A172 (cell line): ENCODE results near the gene CCL20. TPM values are rescaled to one million over a fixed set of nuclear protein-coding genes. Genes with fewer than 3 reads are reported as not detected.
A peak's percentile ranks its signal among the peaks of the same experiment; 100 is the strongest.

Source experiments
- DNase-seq: peaks from one replicate; pipeline ENCODE4 v3.0.0-alpha.2; 2015; ENCODE audit warnings: low spot score
- total RNA-seq: library from RNA; depleted of rRNA; stranded (reverse); fragments of >200 nt; shearing (Covaris generic); gene quantifications from 2 replicates; pipeline ENCODE4 v1.2.3, GENCODE V29; 2014

The CCL20 gene
- total RNA-seq, 1 experiment from 2014 or later = not detected

DNA sequence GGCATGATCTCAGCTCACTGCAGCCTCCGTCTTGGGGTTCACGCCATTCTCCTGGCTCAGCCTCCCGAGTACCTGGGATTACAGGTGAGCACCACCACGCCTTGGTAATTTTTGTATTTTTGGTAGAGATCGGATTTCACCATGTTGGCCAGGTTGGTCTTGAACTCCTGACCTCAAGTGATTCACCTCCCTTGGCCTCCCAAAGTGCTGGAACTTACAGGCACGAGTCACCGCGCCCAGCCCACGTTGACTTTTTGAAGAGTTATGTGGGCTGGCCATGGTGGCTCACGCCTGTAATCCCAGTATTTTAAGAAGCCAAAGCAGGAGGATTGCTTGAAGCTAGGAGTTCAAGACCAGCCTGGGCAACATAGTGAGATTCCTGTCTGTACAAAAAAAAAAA, 20.8 kb downstream of the CCL20 start:
- peak; percentile 28 for DNase-seq

DNA sequence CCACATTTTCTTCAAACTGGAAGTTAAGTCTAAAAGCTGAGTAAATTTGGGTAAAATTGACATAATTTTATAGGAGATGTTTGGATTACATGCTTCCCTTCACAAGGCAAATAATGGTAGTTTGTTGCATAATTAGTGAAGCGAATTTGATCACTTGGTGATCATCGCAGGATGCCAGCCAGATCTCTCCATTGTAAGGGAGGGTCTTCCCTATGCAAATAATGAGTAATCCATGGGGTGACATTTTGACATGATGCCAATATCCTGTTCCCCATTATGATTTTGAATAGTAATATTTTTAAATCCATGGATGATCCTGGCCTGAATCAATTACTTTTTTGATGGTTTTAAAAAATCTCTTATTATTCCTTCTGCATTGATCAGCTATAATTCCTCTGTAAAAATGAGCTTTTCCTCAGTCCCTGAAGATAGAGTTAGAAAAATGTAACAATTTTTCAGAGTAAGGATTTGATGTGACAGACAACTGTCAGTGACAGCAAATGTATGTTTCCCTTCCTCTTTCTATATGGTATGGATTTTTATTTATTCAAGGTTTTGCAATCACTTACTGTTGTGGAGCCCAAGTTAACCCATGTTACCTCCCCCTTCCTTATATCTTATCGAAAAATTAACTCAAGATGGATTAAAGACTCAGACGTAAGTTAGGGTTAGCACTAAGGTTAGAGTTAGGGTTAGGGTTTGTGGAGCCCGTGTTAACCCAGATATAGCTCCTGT, 21.4 kb downstream of the CCL20 start:
- no peak for DNase-seq

GRCh38 chr2:227839339-227840129, 25.9 kb downstream of the CCL20 start:
- DNase-seq = peak; percentile 48

DNA sequence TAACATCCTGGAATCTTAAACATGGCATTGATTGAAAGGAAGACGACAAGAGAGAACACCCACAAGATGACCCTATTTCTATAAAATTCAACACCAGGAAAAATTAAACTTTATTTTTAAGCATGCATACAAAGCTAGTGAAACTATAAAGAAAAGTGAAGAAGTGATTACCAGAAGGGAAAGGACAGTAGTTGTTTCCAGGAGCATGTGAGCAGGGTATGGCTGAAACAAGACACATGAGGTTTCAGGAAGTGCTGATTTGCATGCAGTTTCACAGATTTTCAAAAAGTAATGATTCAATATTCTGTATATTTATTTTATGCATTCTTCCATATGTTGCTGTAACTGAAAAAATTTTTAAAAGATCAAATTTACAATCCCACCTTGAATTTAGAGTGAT, 33.2 kb downstream of the CCL20 start:
- DNase-seq = no peak

- no peak for DNase-seq
Observed at GRCh38 chr2:227848146-227848545, 34.5 kb downstream of the CCL20 start.

GRCh38 chr2:227848586-227848985, 34.9 kb downstream of the CCL20 start:
- DNase-seq = no peak

DNA sequence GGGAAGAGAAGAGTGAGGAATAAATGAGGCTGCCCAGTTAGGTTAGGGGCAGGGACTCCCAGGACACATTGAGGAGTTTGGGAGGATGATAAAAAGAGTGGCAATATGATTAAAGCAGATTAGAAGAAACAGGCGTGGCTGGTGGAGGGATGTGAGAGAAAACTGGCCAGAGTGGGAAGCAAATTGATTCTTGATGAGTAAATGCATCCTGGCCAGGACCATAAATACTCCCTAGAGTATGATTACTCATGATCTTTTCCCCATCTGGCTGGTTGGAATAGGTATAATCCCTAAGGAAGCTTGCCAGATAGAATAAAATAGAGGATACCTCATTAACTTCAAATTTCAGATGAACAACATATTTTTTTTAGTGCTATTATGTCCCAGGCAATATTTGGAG, 36.3 kb downstream of the CCL20 start:
- DNase-seq = peak; percentile 70

DNA sequence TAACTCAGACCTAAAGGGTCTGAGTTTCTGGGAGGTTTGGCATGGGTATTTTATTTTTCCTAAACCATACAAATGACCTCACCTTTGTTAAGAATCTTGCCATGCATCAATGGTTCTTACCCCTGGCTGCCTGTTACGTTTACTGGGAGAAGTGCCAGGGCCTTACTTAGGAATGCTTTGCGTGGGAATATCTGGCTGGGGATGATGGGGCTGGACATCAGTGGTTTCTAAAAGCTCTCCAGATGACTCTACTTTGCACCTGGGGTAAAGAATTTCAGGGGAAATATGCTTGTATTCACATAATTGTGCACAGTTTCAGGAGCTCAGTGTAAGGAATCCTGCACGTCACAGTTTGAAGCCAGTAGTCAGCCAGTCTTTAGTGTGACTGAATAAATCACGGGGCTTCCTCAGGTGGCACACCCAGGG, 39.6 kb downstream of the CCL20 start:
- peak; percentile 87 for DNase-seq

DNA sequence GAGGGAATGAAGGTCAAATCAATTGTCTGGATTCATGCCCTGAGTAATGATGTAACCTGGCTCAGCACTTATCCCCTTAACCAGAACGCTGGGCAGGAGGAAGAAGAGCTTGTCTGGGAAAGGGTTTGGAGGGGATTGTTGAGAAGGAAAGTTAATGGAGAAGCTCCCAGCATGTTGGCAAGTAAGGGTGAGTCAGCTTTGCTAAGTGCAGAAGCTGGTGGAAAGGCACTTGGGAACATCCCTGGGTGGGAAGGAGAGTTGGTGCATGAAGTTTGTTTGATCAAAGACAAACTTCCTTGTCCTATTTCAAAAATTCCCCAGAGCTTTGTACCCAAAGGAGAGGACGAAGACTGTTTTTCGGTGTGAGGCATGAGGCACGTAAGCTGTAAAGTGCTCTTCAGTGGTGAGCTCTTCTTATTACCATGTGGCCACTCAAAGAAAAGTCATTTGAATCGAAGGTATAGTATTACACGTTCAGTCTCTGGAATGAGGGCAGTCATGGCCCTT, 40.2 kb downstream of the CCL20 start:
- peak; percentile 44 for DNase-seq

DNA sequence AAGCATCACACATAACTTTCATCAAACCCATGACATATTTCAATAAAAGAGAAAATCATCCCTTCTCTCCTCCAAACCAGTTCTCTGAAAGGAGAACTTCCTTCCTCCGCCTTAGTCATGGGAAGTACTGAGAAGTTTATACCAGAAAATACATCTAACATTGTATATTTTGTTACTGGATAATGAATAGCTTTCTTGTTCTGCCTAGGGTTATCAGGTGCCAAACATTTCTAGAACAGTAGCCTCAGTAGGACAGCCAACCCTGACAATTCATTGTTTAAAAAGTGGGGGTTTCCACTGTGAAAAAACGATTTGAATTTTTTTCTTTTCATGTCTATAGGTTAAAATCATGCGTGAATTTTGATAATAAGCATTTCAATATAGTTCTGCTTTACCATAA, 41.8 kb downstream of the CCL20 start:
- no peak for DNase-seq

GRCh38 chr2:227856697-227857096, 43.1 kb downstream of the CCL20 start:
- DNase-seq = no peak

- DNase-seq = no peak
Observed at GRCh38 chr2:227860221-227860641, 46.6 kb downstream of the CCL20 start.

DNA sequence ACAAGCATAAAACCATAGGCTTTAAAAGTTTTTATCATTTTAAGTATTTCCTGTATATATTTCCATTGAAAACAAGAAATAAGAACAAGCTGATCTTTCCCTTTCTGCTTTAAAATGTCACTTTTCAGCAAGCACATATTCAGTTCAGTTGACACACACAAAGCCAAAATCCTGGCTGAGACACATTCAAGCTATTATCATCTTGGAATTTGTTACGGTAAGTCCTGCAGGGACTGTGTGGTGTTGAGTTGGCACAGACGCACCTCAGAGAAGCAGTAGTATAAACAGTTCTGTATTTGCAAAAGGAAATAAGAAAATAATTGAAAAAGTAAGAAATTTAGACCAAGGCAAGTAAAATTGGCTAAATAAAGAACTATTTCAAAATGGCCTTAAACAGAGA, 47.4 kb downstream of the CCL20 start:
- no peak for DNase-seq

DNA sequence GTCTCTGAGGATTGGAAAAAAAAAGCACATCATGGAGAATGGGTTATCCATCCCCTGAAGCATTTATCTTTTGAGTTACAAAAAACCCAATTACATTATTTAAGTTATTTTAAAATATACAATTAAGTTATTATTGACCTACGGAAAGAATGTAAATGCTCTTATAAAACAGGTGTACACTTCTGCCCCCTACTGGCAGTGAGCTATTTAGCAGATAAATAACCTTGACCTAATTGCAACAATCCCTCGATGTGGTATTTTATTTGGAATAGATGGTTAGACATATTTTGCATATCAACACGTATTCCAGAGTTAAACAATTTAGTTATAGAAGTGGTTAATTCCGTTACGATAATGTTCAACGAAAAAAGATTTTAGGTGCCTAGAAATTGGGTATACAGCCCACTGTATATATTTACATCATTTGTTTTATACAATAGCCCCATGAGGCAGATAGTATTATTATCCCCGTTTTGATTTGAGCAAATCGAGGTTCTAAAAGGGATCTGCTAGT, 48.6 kb downstream of the CCL20 start:
- peak; percentile 58 for DNase-seq

GRCh38 chr2:227862741-227863588, 49.3 kb downstream of the CCL20 start:
- DNase-seq = peak; percentile 94

DNA sequence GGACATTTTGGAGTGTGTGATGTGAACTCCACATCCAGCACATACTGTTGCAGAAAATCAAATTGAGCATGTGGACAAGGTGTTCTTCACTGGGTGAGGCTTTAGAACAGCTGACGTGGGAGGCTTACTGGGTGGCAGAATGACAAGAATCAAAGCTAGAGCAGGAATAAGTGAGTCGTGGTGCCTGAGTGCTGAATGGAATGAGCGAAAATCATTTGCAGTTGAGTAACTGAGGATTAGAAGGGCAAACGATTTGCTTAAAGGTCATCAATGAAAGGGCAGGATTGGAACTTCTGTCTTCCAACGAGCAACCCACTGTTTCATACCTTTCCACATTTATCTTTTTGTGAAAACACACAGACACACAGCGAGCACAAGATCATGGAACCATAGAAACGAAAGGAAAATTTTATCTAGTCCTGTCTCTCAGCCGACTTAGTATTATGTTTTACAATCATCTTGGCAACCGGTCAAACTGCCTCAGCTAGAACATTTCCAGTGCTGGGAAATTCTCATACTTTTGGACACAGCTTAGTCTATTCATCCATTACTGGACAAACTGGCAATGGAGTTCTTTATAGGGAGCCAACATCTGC, 50.6 kb downstream of the CCL20 start:
- no peak for DNase-seq

GRCh38 chr2:227865291-227865690, 51.6 kb downstream of the CCL20 start:
- no peak for DNase-seq
